Vagina (tissue), 2 donors: ENCODE measurements around the gene PLEKHG3.

Experiments used
- POLR2A ChIP-seq, 2 donors: fragments of 450-650 bp; IDR thresholded peaks; one replicate each; pipeline ENCODE4 v1.6.1; 2017; ENCODE audit warnings: antibody characterized with exemption in 2 of 2, mild to moderate bottlenecking in 2 of 2, moderate library complexity in 2 of 2
- POLR2AphosphoS5 ChIP-seq, 2 donors: sonication (generic); formaldehyde crosslinking; IDR thresholded peaks; one replicate each; pipeline ENCODE4 v1.9.0; 2017; ENCODE audit warnings: antibody characterized with exemption in 2 of 2, mild to moderate bottlenecking in 2 of 2, low read depth in 1 of 2; ENCODE audit not compliant: insufficient read depth in 1 of 2
- TF ChIP-seq, protein P1 (sequence below), 3 experiments: fragments of 450-650 bp in 2 of 3; fragments of 200-600 bp in 1 of 3; sonication (generic) in 1 of 3; IDR thresholded peaks; one replicate each; pipeline ENCODE4 v1.5.1; 2017 to 2019; ENCODE audit warnings: antibody characterized with exemption in 3 of 3, mild to moderate bottlenecking in 2 of 3, moderate library complexity in 2 of 3

DNA sequence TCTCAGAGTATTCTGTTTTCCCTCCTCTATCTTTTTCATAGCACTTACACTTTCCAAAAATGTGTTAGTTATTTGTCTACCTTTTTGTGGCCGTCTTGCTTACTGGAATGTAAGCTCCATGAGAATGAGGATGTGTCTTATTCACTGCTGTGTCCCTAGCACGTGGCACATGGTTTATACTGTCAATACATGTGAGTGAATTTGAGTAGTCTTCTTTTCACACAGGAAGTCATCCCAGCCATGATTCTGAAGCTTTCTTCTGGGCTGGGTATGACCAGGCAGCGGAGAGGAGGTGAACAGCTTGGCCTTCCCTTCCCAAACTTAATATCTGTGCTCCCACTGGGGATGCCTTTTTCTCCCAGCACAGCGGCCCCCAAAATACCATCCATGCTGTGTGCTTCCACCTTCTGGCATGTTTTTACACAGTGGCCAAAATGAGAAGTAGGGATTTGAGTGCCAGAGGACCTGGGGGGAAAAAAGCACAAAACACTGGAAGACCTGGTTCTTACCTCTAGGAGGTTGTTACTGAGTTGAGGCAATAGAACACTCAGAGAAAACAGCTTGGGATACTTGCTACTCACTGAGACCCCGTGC is 10.3 kb downstream of the PLEKHG3 start:
- TF ChIP-seq, protein P1, sequence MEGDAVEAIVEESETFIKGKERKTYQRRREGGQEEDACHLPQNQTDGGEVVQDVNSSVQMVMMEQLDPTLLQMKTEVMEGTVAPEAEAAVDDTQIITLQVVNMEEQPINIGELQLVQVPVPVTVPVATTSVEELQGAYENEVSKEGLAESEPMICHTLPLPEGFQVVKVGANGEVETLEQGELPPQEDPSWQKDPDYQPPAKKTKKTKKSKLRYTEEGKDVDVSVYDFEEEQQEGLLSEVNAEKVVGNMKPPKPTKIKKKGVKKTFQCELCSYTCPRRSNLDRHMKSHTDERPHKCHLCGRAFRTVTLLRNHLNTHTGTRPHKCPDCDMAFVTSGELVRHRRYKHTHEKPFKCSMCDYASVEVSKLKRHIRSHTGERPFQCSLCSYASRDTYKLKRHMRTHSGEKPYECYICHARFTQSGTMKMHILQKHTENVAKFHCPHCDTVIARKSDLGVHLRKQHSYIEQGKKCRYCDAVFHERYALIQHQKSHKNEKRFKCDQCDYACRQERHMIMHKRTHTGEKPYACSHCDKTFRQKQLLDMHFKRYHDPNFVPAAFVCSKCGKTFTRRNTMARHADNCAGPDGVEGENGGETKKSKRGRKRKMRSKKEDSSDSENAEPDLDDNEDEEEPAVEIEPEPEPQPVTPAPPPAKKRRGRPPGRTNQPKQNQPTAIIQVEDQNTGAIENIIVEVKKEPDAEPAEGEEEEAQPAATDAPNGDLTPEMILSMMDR (IDR thresholded peaks at IDR 0.05): no peak
- TF ChIP-seq POLR2A (IDR thresholded peaks at IDR 0.05): no peak
- TF ChIP-seq POLR2AphosphoS5 (IDR thresholded peaks at IDR 0.05; ENCODE audit: insufficient read depth in 1 of 2, low read depth in 1 of 2): no peak
